Activated gamma-delta T cell treated with Interleukin-2 at 50 U/mL for 16 hours (primary cell): ENCODE results near the gene SLC4A1.

Experiments used
- DNase-seq: peaks from one replicate; pipeline ENCODE4 v3.0.0-alpha.2; 2020

Gene SLC4A1

GRCh38 chr17:44203731-44204440 lies 64.0 kb downstream of the SLC4A1 start:
- DNase-seq: peak; percentile 52

GRCh38 chr17:44202756-44203155 lies 65.2 kb downstream of the SLC4A1 start:
- no peak for DNase-seq

GRCh38 chr17:44200478-44201155 lies 67.3 kb downstream of the SLC4A1 start:
- DNase-seq: no peak

- DNase-seq: peak; percentile 100
These were observed 68.1 kb downstream of the SLC4A1 start, which contains the start of gene ATXN7L3 for GRCh38 chr17:44199553-44200477. ATXN7L3 (minus strand) TSS chr17:44199884; CDS start chr17:44198070, 1,814 bp downstream.

GRCh38 chr17:44198721-44199552 lies 69.0 kb downstream of the SLC4A1 start:
- peak; percentile 49 for DNase-seq
